Femur (tissue), 1 donor: Measurements from ENCODE around the gene UGT1A6.
"Not testable (repeated sequence)": the region's sequence is repeated elsewhere in the genome, so short reads cannot be mapped to it uniquely, and the experiment has no call there.

ENCODE experiments used
- DNase-seq: peaks from one replicate; pipeline ENCODE4 v3.0.0-alpha.2; 2017

The UGT1A6 gene

DNA sequence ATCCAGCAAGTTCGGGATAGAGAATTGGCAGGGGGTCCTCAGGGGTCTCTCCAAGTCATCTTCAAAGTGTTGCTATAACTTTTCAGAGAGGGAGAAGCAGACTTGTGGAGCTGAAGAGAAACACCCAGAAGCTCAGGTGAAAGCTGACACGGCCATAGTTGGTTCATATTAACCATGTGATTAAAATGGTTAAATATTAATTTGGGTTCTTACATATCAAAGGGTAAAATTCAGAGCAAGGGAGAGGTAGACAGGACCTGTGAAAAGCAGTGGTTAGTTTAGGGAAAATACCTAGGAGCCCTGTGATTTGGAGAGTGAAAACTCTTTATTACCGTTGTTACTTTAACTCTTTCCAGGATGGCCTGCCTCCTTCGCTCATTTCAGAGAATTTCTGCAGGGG, at the start of gene UGT1A6:
Gene UGT1A6 (plus strand): TSS at position 243 of the 400 bp plus-strand sequence. CDS start 115 bp downstream, at position 358.
- no peak for DNase-seq

GRCh38 chr2:233643128-233643527, 49.6 kb upstream of the UGT1A6 start:
- no peak for DNase-seq

DNA sequence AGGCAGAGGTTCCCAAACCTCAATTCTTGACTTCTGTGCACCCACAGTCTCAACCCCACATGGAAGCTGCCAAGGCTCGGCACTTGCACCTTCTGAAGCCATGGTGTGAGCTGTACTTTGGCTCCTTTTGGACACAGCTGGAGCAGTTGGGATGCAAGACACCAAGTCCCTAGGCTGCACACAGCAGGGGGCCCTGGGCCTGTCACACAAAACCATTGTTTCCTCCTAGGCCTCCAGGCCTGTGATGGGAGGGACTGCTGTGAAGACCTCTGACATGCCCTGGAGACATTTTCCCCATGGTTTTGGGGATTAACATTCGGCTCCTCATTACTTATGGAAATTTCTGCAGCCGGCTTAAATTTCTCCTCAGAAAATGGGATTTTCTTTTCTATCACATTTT, 46.7 kb upstream of the UGT1A6 start:
- DNase-seq, result not testable (repeated sequence)

DNA sequence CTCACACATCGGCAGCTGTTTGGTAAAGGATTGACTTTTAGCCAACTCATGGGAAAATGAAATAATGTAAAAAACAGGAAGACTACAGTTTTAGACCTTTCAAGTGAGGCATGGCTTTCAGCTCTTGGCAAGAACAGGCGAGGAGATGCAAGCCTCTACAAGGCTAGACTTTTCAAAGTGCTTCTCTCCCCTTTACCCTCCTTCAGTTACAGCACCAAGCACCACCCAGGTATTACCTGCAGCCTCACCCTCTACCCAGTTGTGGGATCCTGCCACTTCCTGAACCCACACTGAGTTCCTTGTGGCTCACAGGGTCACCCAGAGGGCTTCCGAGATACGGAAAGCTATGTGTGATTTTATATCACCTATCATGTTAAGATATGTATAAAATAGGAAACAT, 41.7 kb upstream of the UGT1A6 start:
- DNase-seq, result no peak

DNA sequence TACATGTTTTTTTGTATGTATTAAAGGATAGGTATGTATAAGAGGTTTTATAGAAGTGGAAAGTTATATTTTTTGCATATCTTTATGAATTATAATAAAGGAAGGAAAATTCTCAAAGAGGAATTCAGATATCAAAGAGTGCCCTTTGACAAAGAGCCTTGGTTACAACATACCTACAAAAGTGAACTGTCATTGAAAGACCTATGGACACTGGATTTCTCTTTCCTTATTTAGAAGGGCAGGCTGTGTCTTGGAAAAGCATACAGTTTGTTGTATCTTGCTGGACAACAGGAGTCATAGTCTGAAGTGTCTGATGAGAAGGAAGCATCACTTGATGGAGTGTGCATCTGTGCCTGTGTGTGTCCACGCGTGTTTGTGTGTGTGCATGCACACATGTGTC, 41.3 kb upstream of the UGT1A6 start:
- DNase-seq, result no peak

DNA sequence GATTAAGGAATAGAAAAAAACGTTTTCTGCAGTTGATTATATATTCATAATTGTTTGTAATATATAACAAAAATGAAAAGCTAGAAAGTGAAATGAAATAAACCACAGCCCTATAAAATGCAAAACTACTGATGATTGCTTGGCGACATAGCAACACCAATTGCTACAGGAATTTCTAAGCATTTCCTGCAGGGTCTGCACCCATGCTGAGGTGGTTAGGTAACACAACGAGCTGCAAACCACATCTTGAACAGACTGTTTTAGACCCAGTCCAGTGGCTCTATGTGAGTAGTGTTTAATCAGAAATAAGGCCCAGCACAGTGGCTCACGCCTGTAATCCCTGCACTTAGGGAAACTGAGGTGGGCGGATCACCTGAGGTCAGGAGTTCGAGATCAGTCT, 38.2 kb upstream of the UGT1A6 start:
- no peak for DNase-seq

- DNase-seq, result no peak
Observed at GRCh38 chr2:233655043-233655442, 37.6 kb upstream of the UGT1A6 start.

- not testable (repeated sequence) for DNase-seq
Observed at GRCh38 chr2:233655943-233656342, 36.7 kb upstream of the UGT1A6 start.

GRCh38 chr2:233656443-233656842, 36.2 kb upstream of the UGT1A6 start:
- no peak for DNase-seq

GRCh38 chr2:233658610-233659009, 34.1 kb upstream of the UGT1A6 start:
- DNase-seq, result no peak

- no peak for DNase-seq
Observed at GRCh38 chr2:233663911-233664310, 28.8 kb upstream of the UGT1A6 start.

DNA sequence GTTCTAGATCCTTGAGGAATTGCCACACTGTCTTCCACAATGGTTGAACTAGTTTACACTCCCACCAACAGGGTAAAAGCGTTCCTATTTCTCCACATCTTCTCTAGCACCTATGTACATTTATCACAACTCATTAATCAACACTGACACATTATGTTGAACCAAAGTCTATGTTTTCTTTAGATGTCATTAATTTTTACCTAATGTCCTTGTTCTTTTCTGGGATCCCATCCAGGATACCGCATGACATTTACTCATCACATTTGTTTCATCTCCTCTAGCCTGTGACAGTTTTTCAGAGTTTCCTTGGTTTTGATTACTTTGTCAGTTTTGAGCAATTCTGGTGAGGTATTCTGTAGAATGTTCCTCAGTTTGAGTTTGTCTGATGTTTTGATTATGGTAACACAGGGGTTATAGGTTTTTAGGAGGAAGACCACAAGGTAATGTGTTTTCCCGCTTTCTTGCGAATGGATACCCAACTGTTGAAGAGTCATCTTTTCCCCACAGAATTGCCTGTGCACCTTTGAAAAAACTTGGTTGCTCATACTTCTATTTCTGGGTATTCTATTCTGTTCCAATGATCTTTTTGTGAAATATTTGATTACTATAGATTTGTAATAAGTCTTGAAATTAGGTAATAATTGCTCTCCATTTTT, 24.0 kb upstream of the UGT1A6 start:
- no peak for DNase-seq

DNA sequence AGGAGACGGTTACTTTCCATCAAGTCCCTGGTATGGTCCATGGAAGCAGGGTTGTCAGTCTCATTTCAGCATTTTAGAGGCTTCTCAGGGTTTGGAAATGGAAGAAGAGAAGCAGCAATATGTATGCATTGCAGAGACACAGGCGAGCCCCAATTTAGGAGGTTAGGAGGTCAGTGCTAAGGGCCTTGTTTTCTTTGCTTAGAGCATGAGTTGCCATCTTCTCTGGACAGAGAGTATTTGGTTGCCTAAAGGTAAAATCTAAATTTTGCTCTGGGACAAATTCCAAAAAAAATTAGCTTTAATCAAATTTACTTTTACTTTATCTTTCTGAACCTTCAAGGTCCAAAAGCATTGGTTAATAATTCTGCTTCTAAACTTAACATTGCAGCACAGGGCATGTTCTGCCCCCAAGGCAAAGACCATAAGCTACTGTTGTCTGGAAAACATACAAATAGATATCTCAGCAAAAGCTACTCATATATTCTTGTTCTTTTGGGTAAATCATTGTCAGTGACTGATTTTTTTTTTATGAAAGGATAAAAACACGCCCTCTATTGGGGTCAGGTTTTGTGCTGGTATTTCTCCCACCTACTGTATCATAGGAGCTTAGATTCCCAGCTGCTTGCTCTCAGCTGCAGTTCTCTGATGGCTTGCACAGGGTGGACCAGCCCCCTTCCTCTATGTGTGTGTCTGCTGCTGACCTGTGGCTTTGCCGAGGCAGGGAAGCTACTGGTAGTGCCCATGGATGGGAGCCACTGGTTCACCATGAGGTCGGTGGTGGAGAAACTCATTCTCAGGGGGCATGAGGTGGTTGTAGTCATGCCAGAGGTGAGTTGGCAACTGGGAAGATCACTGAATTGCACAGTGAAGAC, 21.2 kb upstream of the UGT1A6 start, which contains the start of gene UGT1A9:
Gene UGT1A9 (plus strand): TSS at position 609 of the 872 bp plus-strand sequence. CDS start 37 bp downstream, at position 646.
- no peak for DNase-seq

- no peak for DNase-seq
Observed at GRCh38 chr2:233672886-233673285, 19.8 kb upstream of the UGT1A6 start.

DNA sequence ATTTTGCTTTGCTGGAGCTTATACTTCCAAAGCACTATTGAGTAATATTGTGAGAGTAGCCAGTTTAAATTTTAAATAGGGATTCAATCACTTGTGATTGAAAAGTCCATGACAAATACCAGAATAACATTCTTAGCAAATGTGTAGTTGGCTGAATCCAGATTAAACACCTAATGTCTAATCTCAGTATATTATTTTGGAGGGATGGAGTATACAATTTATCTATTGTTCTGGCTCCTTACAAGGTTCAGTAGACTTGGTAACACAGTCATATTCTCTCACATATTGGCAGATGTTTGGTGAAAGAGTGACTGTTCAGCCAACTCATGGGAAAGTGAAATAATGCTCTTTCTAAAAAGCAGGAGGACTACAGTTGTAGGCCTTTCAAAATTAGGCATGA, 18.8 kb upstream of the UGT1A6 start:
- no peak for DNase-seq

GRCh38 chr2:233674314-233674713, 18.4 kb upstream of the UGT1A6 start:
- no peak for DNase-seq

GRCh38 chr2:233674995-233675394, 17.7 kb upstream of the UGT1A6 start:
- no peak for DNase-seq

DNA sequence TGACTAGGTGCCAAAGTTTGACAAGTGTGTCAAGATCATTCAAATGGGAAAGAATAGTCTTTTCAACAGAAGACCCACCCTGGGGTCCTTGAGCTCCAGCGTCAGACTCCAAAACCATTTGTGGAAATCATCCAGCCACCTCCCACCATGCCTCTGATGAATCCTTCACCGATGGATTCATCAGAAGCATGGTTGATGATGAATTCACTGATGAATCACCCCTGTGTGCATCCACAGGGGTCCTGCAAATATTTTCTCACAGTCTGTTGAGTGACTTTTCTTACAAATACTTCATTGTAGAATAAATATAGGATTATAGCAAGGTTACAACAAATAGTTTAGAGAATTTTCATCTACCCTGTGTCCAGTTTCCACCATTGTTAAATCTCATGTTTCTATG, 16.6 kb upstream of the UGT1A6 start:
- DNase-seq, result no peak

GRCh38 chr2:233679196-233679595, 13.5 kb upstream of the UGT1A6 start:
- no peak for DNase-seq

GRCh38 chr2:233680361-233681045, 12.2 kb upstream of the UGT1A6 start:
- DNase-seq, result no peak

DNA sequence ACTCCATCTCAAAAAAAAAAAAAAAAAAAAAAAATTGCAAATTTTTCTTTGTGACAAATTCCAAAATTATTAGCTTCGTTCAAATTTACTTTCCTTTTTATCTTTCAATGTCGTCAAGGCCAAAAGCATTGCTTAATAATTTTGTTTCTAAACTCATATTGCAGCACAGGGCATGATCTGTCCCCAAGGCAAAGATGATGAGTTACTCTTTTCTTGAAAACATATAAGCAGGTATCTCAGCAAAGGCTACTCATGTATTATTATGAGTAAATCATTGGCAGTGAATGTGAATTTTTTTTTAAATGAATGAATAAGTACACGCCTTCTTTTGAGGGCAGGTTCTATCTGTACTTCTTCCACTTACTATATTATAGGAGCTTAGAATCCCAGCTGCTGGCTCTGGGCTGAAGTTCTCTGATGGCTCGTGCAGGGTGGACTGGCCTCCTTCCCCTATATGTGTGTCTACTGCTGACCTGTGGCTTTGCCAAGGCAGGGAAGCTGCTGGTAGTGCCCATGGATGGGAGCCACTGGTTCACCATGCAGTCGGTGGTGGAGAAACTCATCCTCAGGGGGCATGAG, 11.1 kb upstream of the UGT1A6 start, which contains the start of gene UGT1A7:
Gene UGT1A7 (plus strand): TSS at position 381 of the 579 bp plus-strand sequence. CDS start 37 bp downstream, at position 418.
- no peak for DNase-seq

DNA sequence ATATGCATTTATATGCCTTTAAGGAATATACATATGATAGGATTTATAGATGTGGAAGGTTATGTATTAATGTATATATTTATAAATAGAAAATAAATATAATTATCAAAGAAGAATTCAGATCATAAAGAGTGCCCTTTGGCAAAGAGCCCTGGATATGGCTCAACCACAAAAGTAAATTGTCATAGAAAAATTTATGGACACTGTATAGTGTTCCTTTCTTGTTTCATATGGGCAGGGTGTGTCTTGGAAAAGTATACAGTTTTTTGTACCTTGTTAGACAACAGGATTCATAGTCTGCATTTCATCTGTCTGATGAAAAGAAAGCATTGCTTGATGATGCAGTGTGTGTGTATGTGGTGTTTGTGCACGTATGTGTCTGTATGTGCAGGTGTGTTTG, 8.1 kb upstream of the UGT1A6 start:
- no peak for DNase-seq

DNA sequence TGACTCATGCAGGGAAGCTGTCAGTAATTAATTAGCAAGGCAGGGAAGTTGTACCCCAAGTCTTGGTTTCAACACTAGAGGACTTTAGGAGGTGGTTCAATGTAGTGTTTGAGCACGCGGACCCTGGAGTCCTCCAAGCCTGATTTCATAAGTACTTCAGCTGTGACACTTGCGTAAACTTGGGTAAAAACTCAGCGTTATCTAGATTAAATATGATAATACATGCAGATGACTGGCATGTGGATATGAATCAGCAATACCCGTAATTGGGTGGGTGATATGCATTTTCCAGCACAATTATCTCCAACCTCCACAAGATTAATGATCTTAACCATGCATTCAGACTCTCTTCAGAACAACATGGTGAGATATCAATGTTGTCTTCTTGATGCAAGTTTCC, 5.8 kb upstream of the UGT1A6 start:
- DNase-seq, result no peak
